A172 (cell line): Measurements from ENCODE around the gene FAM9C. TPM values are rescaled to one million over a fixed set of nuclear protein-coding genes. Genes with fewer than 3 reads are reported as not detected.
"Not testable (repeated sequence)": the region's sequence is repeated elsewhere in the genome, so short reads cannot be mapped to it uniquely, and the experiment has no call there.

Experiments
- DNase-seq: peaks from one replicate; pipeline ENCODE4 v3.0.0-alpha.2; 2015; ENCODE audit warnings: low spot score
- total RNA-seq: library from RNA; depleted of rRNA; stranded (reverse); fragments of >200 nt; shearing (Covaris generic); gene quantifications from 2 replicates; pipeline ENCODE4 v1.2.3, GENCODE V29; 2014; rRNA removed

FAM9C gene
- total RNA-seq = not detected in 2 replicates

GRCh38 chrX:13044441-13044840 lies at the start of gene FAM9C:
TSS of gene FAM9C (minus strand) at chrX:13044620. CDS start at chrX:13043789, 831 bp downstream.
- DNase-seq = no peak

- no peak for DNase-seq
Measured at GRCh38 chrX:13093529-13094140, 49.2 kb upstream of the FAM9C start.

GRCh38 chrX:13092455-13092941 lies 48.1 kb upstream of the FAM9C start:
- no peak for DNase-seq

- DNase-seq = no peak
Measured at GRCh38 chrX:13091111-13091765, 46.8 kb upstream of the FAM9C start.

- DNase-seq = no peak
Measured at GRCh38 chrX:13090339-13091110, 46.1 kb upstream of the FAM9C start.

GRCh38 chrX:13090027-13090338 lies 45.6 kb upstream of the FAM9C start:
- DNase-seq = no peak

GRCh38 chrX:13088156-13088487 lies 43.7 kb upstream of the FAM9C start:
- DNase-seq = no peak

GRCh38 chrX:13087322-13088155 lies 43.1 kb upstream of the FAM9C start:
- peak; percentile 90 for DNase-seq

GRCh38 chrX:13086793-13087321 lies 42.4 kb upstream of the FAM9C start:
- DNase-seq = not testable (repeated sequence)

GRCh38 chrX:13086076-13086475 lies 41.7 kb upstream of the FAM9C start:
- DNase-seq = no peak

GRCh38 chrX:13085526-13085925 lies 41.1 kb upstream of the FAM9C start:
- DNase-seq = no peak

- no peak for DNase-seq
Measured at GRCh38 chrX:13084611-13085010, 40.2 kb upstream of the FAM9C start.

GRCh38 chrX:13083755-13084326 lies 39.4 kb upstream of the FAM9C start:
- DNase-seq = not testable (repeated sequence)

GRCh38 chrX:13082206-13083065 lies 38.0 kb upstream of the FAM9C start:
- DNase-seq = no peak

GRCh38 chrX:13081395-13082205 lies 37.2 kb upstream of the FAM9C start:
- DNase-seq = no peak

GRCh38 chrX:13080128-13080795 lies 35.8 kb upstream of the FAM9C start:
- no peak for DNase-seq

- DNase-seq = peak; percentile 79
Measured at GRCh38 chrX:13078739-13079444, 34.5 kb upstream of the FAM9C start.

GRCh38 chrX:13077168-13077567 lies 32.7 kb upstream of the FAM9C start:
- peak; percentile 48 for DNase-seq
